ENCODE data around the gene PDE4B.

GRCh38 chr1:66041654-66042053 lies 249.0 kb downstream of the PDE4B start:
- no peak for TF ChIP-seq CTCF (IDR thresholded peaks at IDR 0.05)
- no peak for TF ChIP-seq EZH2phosphoT487 (IDR thresholded peaks at IDR 0.05)
- no peak for TF ChIP-seq EZH2 (IDR thresholded peaks at IDR 0.05)
